WTC11 (cell line): ENCODE measurements around the gene ADCYAP1R1.

ENCODE experiments used
- ATF1 ChIP-seq: sonication (generic); formaldehyde crosslinking; IDR thresholded peaks from 2 replicates; pipeline ENCODE4 v1.8.1; 2023; ENCODE audit warnings: mild to moderate bottlenecking, moderate library complexity, missing genetic modification reagents
- ATF2 ChIP-seq: sonication (generic); formaldehyde crosslinking; IDR thresholded peaks from 2 replicates; pipeline ENCODE4 v1.8.1; 2022; ENCODE audit warnings: low read depth, missing genetic modification reagents, borderline replicate concordance
- CREB1 ChIP-seq: sonication (generic); formaldehyde crosslinking; IDR thresholded peaks from 2 replicates; pipeline ENCODE4 v1.8.0; 2023; ENCODE audit warnings: mild to moderate bottlenecking, missing genetic modification reagents
- CTCF ChIP-seq: fragments of 200-600 bp; IDR thresholded peaks from 2 replicates; pipeline ENCODE4 v1.8.0; 2022; ENCODE audit warnings: antibody characterized with exemption
- FOXP4 ChIP-seq: sonication (generic); formaldehyde crosslinking; IDR thresholded peaks from 2 replicates; pipeline ENCODE4 v1.8.0; 2022; ENCODE audit warnings: mild to moderate bottlenecking, missing genetic modification reagents
- OVOL2 ChIP-seq: fragments of 250-450 bp; sonication (Bioruptor Pico); IDR thresholded peaks from 2 replicates; pipeline ENCODE4 v1.9.0; 2021; ENCODE audit warnings: mild to moderate bottlenecking, borderline replicate concordance
- USF2 ChIP-seq: sonication (generic); formaldehyde crosslinking; IDR thresholded peaks from 2 replicates; pipeline ENCODE4 v1.8.1; 2023; ENCODE audit warnings: mild to moderate bottlenecking, missing genetic modification reagents, moderate library complexity
- ZNF219 ChIP-seq: sonication (generic); formaldehyde crosslinking; IDR thresholded peaks from 2 replicates; pipeline ENCODE4 v1.8.0; 2023; ENCODE audit warnings: missing genetic modification reagents, mild to moderate bottlenecking, borderline replicate concordance

- TF ChIP-seq CTCF (no peak), OVOL2 (no peak), ATF1 (no peak), FOXP4 (no peak), USF2 (CRISPR knock-in tag) (no peak), ZNF219 (no peak), CREB1 (CRISPR knock-in tag) (no peak), ATF2 (CRISPR knock-in tag) (no peak)
Observed at GRCh38 chr7:31146030-31146429, 93.9 kb downstream of the ADCYAP1R1 start.
